ENCODE results near the gene MTFP1. TPM values are rescaled to one million over a fixed set of nuclear protein-coding genes. Genes with fewer than 3 reads are reported as not detected.
"Not testable (repeated sequence)": the region's sequence is repeated elsewhere in the genome, so short reads cannot be mapped to it uniquely, and the experiment has no call there.

MTFP1 gene
- total RNA-seq, 1 experiment from 2014 or later, result 47.0 TPM

GRCh38 chr22:30402028-30402765, 23.4 kb upstream of the MTFP1 start:
- DNase-seq (ENCODE audit: low spot score), result no peak

- DNase-seq (ENCODE audit: low spot score), result not testable (repeated sequence)
Observed at GRCh38 chr22:30402766-30403104, 22.8 kb upstream of the MTFP1 start.

- DNase-seq (ENCODE audit: low spot score), result no peak
Observed at GRCh38 chr22:30404307-30404706, 21.3 kb upstream of the MTFP1 start.

DNA sequence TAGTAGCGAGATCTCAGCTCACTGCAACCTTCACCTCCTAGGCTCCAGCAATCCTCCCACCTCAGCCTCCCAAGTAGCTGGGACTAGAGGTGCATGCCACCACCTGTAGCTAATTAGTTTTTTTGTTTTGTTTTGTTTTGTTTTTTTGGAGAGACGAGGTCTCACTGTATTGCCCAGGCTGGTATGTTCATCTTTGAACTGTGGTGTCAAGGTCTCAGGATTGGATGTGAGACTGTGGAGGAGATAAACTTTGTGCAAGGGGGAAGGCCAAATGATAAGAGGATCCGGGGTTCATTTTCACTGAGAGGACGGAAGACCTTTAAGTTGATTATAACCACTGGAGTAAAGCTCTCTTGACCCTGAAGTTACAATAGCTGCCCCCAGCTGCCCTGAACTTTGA, 19.8 kb upstream of the MTFP1 start:
- DNase-seq (ENCODE audit: low spot score), result no peak

GRCh38 chr22:30406400-30406799, 19.2 kb upstream of the MTFP1 start:
- no peak for DNase-seq (ENCODE audit: low spot score)

DNA sequence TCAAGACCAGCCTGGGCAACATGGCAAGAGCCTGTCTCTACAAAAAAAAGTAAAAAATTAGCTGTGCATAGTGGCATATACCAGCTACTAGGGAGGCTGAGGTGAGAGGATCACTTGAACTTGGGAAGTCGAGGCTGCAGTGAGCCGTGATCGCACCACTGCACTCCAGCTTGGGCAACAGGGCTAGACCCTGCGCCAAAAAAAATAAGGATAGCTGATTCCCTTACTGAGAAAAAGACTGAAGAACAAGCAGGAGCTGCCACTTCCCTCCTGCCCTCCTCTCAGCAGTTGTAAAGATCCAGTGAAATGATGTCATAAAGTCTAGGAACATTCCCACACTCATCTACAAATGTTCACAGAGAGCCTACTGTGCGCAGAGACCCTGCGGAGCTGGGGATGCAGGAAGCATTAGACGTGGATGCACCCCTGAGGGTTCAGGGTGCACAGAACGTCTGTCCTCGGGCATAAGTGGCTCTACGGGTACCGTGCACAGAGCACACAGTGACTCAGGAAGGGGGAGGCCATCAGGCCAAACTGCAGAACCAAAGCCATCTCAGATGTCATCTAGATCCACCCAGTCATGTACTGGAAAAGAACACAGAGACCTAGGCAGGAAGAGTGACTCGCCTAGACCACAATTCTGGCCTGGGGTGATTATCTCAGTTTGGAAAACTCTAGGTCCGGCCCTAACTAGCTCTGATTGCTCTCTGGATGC, 17.0 kb upstream of the MTFP1 start:
- DNase-seq (ENCODE audit: low spot score), result peak; percentile 55

DNA sequence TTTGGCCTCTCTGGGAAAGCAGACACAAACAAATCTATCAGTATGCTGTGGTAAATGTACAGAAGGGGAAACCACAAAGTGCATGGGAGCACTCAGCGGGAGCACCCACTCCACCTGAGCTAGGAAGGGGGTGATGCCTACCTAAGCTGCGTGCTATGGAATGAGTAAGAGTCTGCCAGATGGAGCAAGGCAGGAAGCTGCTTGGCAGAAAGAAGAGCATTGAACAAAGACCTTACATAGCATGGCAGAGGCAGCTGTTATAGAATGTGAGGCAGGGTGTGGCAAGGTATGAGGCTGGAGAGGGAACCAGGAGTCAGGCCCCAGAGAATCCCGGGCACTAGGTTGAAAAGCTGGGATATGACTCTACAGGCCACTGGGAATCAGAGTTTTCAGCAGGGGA, 13.8 kb upstream of the MTFP1 start:
- DNase-seq (ENCODE audit: low spot score), result no peak

DNA sequence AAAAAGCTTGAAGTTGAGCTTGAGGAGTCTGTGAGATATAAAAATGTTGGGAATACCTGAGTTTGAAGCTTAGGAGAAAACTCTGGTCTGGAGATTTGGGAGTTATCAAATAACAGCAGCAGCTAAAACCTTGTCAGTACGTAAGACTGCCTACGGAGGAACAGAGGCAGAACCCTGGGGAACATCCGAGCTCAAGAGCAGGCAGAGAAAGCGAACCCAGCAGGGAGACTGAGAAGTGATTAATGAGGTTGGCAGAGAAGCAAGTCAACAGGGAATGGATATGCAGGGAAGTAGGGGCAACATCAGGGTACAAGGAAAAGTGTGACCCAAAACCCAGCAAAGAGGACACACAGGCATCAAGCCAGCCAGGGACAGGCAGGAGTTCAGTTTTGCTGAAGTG, 12.6 kb upstream of the MTFP1 start:
- no peak for DNase-seq (ENCODE audit: low spot score)

GRCh38 chr22:30413745-30414524, 11.6 kb upstream of the MTFP1 start:
- no peak for DNase-seq (ENCODE audit: low spot score)

DNA sequence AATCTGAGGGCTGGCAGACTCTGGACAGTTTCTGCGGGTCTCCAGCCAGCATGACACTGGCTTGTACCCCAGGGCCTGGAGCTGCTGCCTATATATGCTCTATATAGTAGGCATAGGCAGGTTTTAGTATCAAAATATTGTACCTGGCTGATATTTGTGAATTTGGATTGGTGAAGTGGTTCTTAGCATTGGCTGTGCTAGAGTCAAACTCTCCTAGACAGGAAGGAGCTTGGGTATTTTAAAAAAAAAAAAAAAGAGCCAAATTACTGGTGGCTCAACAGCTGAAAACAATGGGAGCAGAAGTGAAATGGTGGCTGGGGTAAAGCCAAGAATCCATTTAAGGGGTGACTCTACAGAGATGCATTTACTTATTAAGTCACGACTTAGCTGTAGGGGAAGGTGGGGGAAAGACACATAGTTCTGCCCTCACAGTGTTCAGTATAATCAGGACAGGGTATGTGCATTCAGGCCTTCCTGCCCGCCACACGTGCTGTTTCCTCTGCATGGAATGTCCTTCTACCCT, 11.0 kb upstream of the MTFP1 start:
- no peak for DNase-seq (ENCODE audit: low spot score)

GRCh38 chr22:30416403-30416802, 9.2 kb upstream of the MTFP1 start:
- no peak for DNase-seq (ENCODE audit: low spot score)

GRCh38 chr22:30416837-30417236, 8.7 kb upstream of the MTFP1 start:
- DNase-seq (ENCODE audit: low spot score), result no peak

- DNase-seq (ENCODE audit: low spot score), result peak; percentile 35
Observed at GRCh38 chr22:30420347-30421125, 5.0 kb upstream of the MTFP1 start.

DNA sequence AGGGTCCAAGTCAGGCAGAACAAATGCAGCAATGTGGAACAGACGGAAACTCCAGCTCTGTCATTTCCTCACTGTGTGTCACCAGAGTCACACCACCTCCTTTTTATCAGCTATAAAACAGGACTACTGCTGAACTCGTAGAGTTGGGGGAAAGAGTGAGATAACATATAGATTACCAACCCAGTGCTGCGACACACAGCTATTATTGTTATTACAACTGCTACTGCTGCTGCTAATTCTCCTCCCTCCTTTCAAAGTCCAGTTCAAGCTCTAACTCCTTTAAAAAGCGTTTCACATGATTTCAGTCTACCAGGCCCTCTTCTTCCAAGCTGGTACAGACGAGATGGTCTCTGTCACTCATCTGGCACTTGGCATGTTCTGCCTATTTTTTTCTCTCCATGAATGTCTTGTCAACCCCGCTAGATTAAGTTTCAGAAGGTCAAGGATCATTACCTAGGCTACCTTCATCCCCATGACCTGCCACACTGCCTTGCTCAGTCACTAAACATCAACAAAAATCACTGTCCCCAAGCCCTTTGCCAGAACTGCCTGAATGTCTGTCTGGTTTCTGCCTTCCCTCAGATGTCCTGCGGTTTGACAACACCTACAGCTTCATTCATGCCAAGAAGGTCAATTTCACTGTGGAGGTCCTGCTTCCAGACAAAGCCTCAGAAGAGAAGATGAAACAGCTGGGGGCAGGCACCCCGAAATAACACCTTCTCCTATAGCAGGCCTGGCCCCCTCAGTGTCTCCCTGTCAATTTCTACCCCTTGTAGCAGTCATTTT, 3.7 kb upstream of the MTFP1 start:
- no peak for DNase-seq (ENCODE audit: low spot score)

DNA sequence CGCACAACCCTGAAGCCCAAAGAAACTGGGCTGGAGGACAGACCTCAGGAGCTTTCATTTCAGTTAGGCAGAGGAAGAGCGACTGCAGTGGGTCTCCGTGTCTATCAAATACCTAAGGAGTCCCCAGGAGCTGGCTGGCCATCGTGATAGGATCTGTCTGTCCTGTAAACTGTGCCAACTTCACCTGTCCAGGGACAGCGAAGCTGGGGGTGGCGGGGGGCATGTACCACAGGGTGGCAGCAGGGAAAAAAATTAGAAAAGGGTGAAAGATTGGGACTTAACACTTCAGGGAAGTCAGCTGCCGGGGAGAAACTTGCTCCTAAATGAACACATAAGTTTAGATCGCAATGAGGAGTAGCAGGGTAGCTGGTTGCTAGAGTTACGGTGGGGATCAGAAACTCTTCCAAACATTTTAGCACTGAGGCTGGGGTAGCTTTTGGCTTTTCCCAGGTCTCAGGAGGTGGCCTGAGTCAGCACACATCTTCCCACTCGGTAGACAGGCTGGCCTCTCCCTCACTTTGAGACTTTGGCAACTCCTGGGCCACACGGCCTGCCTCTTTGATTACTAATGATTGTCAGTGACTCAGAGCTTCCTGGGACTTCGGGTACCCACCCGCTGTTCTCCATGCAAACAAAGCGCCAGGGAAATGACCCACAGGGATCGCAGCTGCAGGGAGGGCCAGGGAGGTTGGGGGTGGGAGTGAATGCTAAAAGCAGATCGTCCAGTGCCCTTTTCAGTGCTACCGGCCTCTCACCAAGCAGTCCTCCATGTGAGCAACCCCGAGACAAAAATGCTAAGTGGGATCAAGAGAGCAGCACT, 2.9 kb upstream of the MTFP1 start:
- DNase-seq (ENCODE audit: low spot score), result peak; percentile 83

DNA sequence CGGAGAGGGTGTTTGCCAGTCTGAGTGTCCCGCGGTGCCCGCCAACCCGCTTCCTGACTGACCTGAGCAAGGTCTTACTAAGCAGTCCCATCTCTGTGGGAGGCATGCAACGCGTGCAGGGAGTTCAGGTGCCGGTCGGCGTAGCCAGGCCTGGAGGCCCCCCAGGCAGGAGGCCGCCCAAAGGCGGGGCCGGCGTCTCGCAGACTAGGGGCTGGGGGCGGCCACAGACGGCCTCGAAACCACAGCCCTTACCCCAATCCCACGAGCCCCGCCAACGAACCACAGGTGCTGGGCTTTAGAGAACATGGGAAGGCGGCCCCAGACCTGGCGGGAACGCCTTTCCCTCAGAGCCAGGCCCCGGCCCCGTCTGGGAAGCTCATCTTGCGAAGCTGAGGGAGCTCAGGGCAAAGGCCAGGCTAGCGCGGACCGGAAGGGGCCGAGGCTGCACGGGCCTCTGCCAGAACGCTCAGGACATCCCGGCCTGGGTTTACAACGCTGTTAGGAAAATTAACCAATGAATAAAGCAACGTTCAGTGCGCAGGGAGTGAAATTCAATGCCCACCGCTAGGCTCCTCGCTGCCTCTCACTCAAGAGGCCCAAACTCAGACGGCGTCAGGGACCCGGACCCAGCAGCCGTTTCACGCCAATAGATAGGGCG, 2.1 kb upstream of the MTFP1 start:
- DNase-seq (ENCODE audit: low spot score), result peak; percentile 56

DNA sequence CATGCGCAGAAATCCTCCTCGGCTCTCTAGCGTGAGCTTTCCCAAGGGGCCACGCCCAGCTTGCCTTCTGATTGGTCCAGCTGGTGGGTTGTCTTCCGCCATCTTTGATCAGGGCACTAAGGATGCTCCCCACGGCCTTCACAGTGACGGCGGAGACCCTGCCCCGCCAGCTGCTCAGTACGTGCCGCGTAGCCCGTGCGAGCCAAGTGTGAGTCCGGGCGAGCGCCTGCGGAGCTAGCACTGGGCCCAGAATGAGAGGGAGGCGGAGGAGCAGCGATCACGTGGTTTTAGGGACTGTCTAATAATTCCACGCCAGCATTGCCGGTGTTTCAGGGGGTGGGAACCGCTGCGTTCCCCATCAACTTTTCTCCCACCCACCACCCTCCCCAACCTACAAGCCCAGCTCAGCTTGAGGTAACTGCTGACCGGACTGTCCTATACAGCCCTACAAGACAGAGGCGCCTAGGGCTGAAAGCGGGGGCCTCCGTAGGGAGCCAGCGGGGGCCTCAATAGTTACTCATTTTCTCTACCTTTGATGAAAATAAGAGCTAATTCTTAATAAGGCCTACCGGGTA, 1.5 kb upstream of the MTFP1 start:
- peak; percentile 97 for DNase-seq (ENCODE audit: low spot score)

- DNase-seq (ENCODE audit: low spot score), result no peak
Observed at GRCh38 chr22:30424534-30425326, 838 bp upstream of the MTFP1 start.

- DNase-seq (ENCODE audit: low spot score), result no peak
Observed at GRCh38 chr22:30425327-30425615, 297 bp upstream of the MTFP1 start.

Measured in H4 (cell line).